ENCODE data around the gene RNF217.

The RNF217 gene

GRCh38 chr6:124958149-124958548 lies 4.1 kb upstream of the RNF217 start:
- Histone ChIP-seq H3K4me3 (ENCODE audit: low read length, poor library complexity, severe bottlenecking) (no peak overlapping the region), H3K36me3 (ENCODE audit: insufficient read depth, low read length) (no peaks in the 10 kb centered on the region), H3K9me2 (replicated peaks; ENCODE audit: low read depth, low read length) (no peaks in the 10 kb centered on the region), H3K4me2 (ENCODE audit: low read depth, low read length, poor library complexity, severe bottlenecking) (no peak overlapping the region), H2AFZ (ENCODE audit: low read length) (no peak overlapping the region), H3K27me3 (ENCODE audit: insufficient read depth, low read length, poor library complexity, severe bottlenecking) (no peaks in the 10 kb centered on the region), H3K4me1 (ENCODE audit: insufficient read depth, low read length, poor library complexity, severe bottlenecking) (no peaks in the 10 kb centered on the region), H3F3A (ENCODE audit: low read depth) (no peaks in the 10 kb centered on the region), H3K9ac (ENCODE audit: low read depth, low read length, poor library complexity, severe bottlenecking) (no peak overlapping the region), H4K20me1 (ENCODE audit: insufficient read depth, low read length, poor library complexity, severe bottlenecking) (no peaks in the 10 kb centered on the region), H3K9me3 (ENCODE audit: insufficient read depth, low read depth, low read length) (no peaks in the 10 kb centered on the region), H3K79me2 (ENCODE audit: insufficient read depth, low read length) (no peaks in the 10 kb centered on the region)
- TF ChIP-seq CTCF (conservative IDR thresholded peaks at IDR 0.05; ENCODE audit: low read length) (no peak), EZH2phosphoT487 (IDR thresholded peaks at IDR 0.05; ENCODE audit: borderline replicate concordance) (no peak)

GRCh38 chr6:124958759-124959354 lies 3.4 kb upstream of the RNF217 start:
- Histone ChIP-seq H3K9me2 (replicated peaks; ENCODE audit: low read depth, low read length) (no peaks in the 10 kb centered on the region), H3K4me1 (ENCODE audit: insufficient read depth, low read length, poor library complexity, severe bottlenecking) (no peaks in the 10 kb centered on the region), H3K36me3 (ENCODE audit: insufficient read depth, low read length) (no peaks in the 10 kb centered on the region), H3K27me3 (ENCODE audit: insufficient read depth, low read length, poor library complexity, severe bottlenecking) (no peaks in the 10 kb centered on the region), H3K4me3 (ENCODE audit: low read length, poor library complexity, severe bottlenecking) (no peak overlapping the region), H3K79me2 (ENCODE audit: insufficient read depth, low read length) (no peaks in the 10 kb centered on the region), H3K9ac (ENCODE audit: low read depth, low read length, poor library complexity, severe bottlenecking) (no peak overlapping the region), H3K9me3 (ENCODE audit: insufficient read depth, low read depth, low read length) (no peaks in the 10 kb centered on the region), H4K20me1 (ENCODE audit: insufficient read depth, low read length, poor library complexity, severe bottlenecking) (no peaks in the 10 kb centered on the region), H3K4me2 (ENCODE audit: low read depth, low read length, poor library complexity, severe bottlenecking) (no peak overlapping the region), H2AFZ (ENCODE audit: low read length) (no peak overlapping the region), H3F3A (ENCODE audit: low read depth) (no peaks in the 10 kb centered on the region)
- TF ChIP-seq CTCF (conservative IDR thresholded peaks at IDR 0.05; ENCODE audit: low read length) (no peak), EZH2phosphoT487 (IDR thresholded peaks at IDR 0.05; ENCODE audit: borderline replicate concordance) (no peak)

GRCh38 chr6:124960757-124961463 lies 1.3 kb upstream of the RNF217 start:
- no peak overlapping the region for H2AFZ ChIP-seq (ENCODE audit: low read length)
- no peak for TF ChIP-seq EZH2phosphoT487 (IDR thresholded peaks at IDR 0.05; ENCODE audit: borderline replicate concordance)
- no peak for TF ChIP-seq CTCF (conservative IDR thresholded peaks at IDR 0.05; ENCODE audit: low read length)
- H3K9ac ChIP-seq (ENCODE audit: low read depth, low read length, poor library complexity, severe bottlenecking), result no peak overlapping the region
- no peaks in the 10 kb centered on the region for H3K9me2 ChIP-seq (replicated peaks; ENCODE audit: low read depth, low read length)
- no peaks in the 10 kb centered on the region for H3K27me3 ChIP-seq (ENCODE audit: insufficient read depth, low read length, poor library complexity, severe bottlenecking)
- no peaks in the 10 kb centered on the region for H3K4me1 ChIP-seq (ENCODE audit: insufficient read depth, low read length, poor library complexity, severe bottlenecking)
- H4K20me1 ChIP-seq (ENCODE audit: insufficient read depth, low read length, poor library complexity, severe bottlenecking), result no peaks in the 10 kb centered on the region
- no peaks in the 10 kb centered on the region for H3K79me2 ChIP-seq (ENCODE audit: insufficient read depth, low read length)
- no peaks in the 10 kb centered on the region for H3F3A ChIP-seq (ENCODE audit: low read depth)
- H3K9me3 ChIP-seq (ENCODE audit: insufficient read depth, low read depth, low read length), result no peaks in the 10 kb centered on the region
- H3K4me2 ChIP-seq (ENCODE audit: low read depth, low read length, poor library complexity, severe bottlenecking), result no peak overlapping the region
- no peaks in the 10 kb centered on the region for H3K36me3 ChIP-seq (ENCODE audit: insufficient read depth, low read length)
- no peak overlapping the region for H3K4me3 ChIP-seq (ENCODE audit: low read length, poor library complexity, severe bottlenecking)

All from Loucy (cell line).